ENCODE measurements around the gene CEP112.
A peak's percentile ranks its signal among the peaks of the same experiment; 100 is the strongest.

CEP112 gene

GRCh38 chr17:66191593-66192377 is at the start of gene CEP112:
Gene CEP112 (minus strand): TSS chr17:66192133.
- no peaks in the 10 kb centered on the region for H3K79me2 ChIP-seq (ENCODE audit: insufficient read depth, low read length)
- H3K9me2 ChIP-seq (replicated peaks; ENCODE audit: insufficient read depth, low read length): no peaks in the 10 kb centered on the region
- peaks cover 15% of the 10 kb centered on the region for H3F3A ChIP-seq (ENCODE audit: insufficient read depth)
- no peak within 1 kb of the TSS for H3K27ac ChIP-seq (ENCODE audit: low read depth, low read length)
- no peak for TF ChIP-seq CTCF (IDR thresholded peaks at IDR 0.05; ENCODE audit: insufficient read depth, low read length, poor library complexity, severe bottlenecking)
- TF ChIP-seq EZH2phosphoT487 (conservative IDR thresholded peaks at IDR 0.05; ENCODE audit: low read length): no peak
- 0 out of 2 replicates have a peak, but pooled peaks cover 3% of the 10 kb centered on the region for H4K20me1 ChIP-seq (ENCODE audit: low read depth, low read length)
- H3K4me3 ChIP-seq (ENCODE audit: insufficient read depth, low read length, poor library complexity, severe bottlenecking): peak within 1 kb of the TSS; percentile 70
- H3K27me3 ChIP-seq (ENCODE audit: low read length): no peaks in the 10 kb centered on the region
- peak within 1 kb of the TSS; percentile 86 for H3K4me2 ChIP-seq (ENCODE audit: low read depth, low read length, poor library complexity, severe bottlenecking)
- no peaks in the 10 kb centered on the region for H3K9me3 ChIP-seq (ENCODE audit: insufficient read depth, low read length)
- peak within 1 kb of the TSS; percentile 60 for H3K9ac ChIP-seq (ENCODE audit: low read length)
- peak within 1 kb of the TSS; percentile 91 for H2AFZ ChIP-seq (ENCODE audit: low read depth, low read length, severe bottlenecking)
- no peaks in the 10 kb centered on the region for H3K36me3 ChIP-seq (ENCODE audit: low read length)

GRCh38 chr17:66240630-66241029 is 48.7 kb upstream of the CEP112 start:
- Histone ChIP-seq H4K20me1 (ENCODE audit: low read depth, low read length) (no peaks in the 10 kb centered on the region), H3K4me2 (ENCODE audit: low read depth, low read length, poor library complexity, severe bottlenecking) (no peak overlapping the region), H3K4me3 (ENCODE audit: insufficient read depth, low read length, poor library complexity, severe bottlenecking) (no peak overlapping the region)

GRCh38 chr17:66240013-66240412 is 48.1 kb upstream of the CEP112 start:
- Histone ChIP-seq H3K9ac (ENCODE audit: low read length) (no peak overlapping the region), H3K27ac (ENCODE audit: low read depth, low read length) (no peak overlapping the region), H3F3A (ENCODE audit: insufficient read depth) (no peaks in the 10 kb centered on the region), H4K20me1 (ENCODE audit: low read depth, low read length) (no peaks in the 10 kb centered on the region), H3K4me2 (ENCODE audit: low read depth, low read length, poor library complexity, severe bottlenecking) (no peak overlapping the region), H3K9me2 (replicated peaks; ENCODE audit: insufficient read depth, low read length) (no peaks in the 10 kb centered on the region), H3K9me3 (ENCODE audit: insufficient read depth, low read length) (no peaks in the 10 kb centered on the region), H3K27me3 (ENCODE audit: low read length) (no peaks in the 10 kb centered on the region), H2AFZ (ENCODE audit: low read depth, low read length, severe bottlenecking) (no peak overlapping the region), H3K4me3 (ENCODE audit: insufficient read depth, low read length, poor library complexity, severe bottlenecking) (no peak overlapping the region), H3K79me2 (ENCODE audit: insufficient read depth, low read length) (no peaks in the 10 kb centered on the region), H3K36me3 (ENCODE audit: low read length) (no peaks in the 10 kb centered on the region)
- TF ChIP-seq CTCF (IDR thresholded peaks at IDR 0.05; ENCODE audit: insufficient read depth, low read length, poor library complexity, severe bottlenecking): no peak
- TF ChIP-seq EZH2phosphoT487 (conservative IDR thresholded peaks at IDR 0.05; ENCODE audit: low read length): no peak

More at GRCh38 chr17:66240630-66241029, 48.7 kb upstream of the CEP112 start:
- no peak overlapping the region for H3K9ac ChIP-seq (ENCODE audit: low read length)
- H3K9me3 ChIP-seq (ENCODE audit: insufficient read depth, low read length): no peaks in the 10 kb centered on the region
- H3K79me2 ChIP-seq (ENCODE audit: insufficient read depth, low read length): no peaks in the 10 kb centered on the region
- no peaks in the 10 kb centered on the region for H3K27me3 ChIP-seq (ENCODE audit: low read length)
- TF ChIP-seq CTCF (IDR thresholded peaks at IDR 0.05; ENCODE audit: insufficient read depth, low read length, poor library complexity, severe bottlenecking): no peak
- no peak for TF ChIP-seq EZH2phosphoT487 (conservative IDR thresholded peaks at IDR 0.05; ENCODE audit: low read length)
- H3K27ac ChIP-seq (ENCODE audit: low read depth, low read length): no peak overlapping the region
- no peaks in the 10 kb centered on the region for H3K9me2 ChIP-seq (replicated peaks; ENCODE audit: insufficient read depth, low read length)
- H2AFZ ChIP-seq (ENCODE audit: low read depth, low read length, severe bottlenecking): no peak overlapping the region
- no peaks in the 10 kb centered on the region for H3K36me3 ChIP-seq (ENCODE audit: low read length)
- H3F3A ChIP-seq (ENCODE audit: insufficient read depth): no peaks in the 10 kb centered on the region

Measured in SU-DHL-6 (cell line).